H9 (cell line): ENCODE results near the gene TTC9C. TPM values are rescaled to one million over a fixed set of nuclear protein-coding genes. Genes with fewer than 3 reads are reported as not detected.

Experiments used
- DNase-seq: peaks from one replicate; pipeline ENCODE4 v3.0.0-alpha.2; 2017
- H2AFZ ChIP-seq: one replicate; pipeline ENCODE4 v1.6.1; 2013; ENCODE audit warnings: mild to moderate bottlenecking, low read length, control low read depth, moderate library complexity
- H2AK5ac ChIP-seq: 2 replicates; pipeline ENCODE4 v1.6.1; 2013; ENCODE audit warnings: low read length, control low read depth, mixed read lengths; ENCODE audit not compliant: insufficient read length
- H2BK120ac ChIP-seq: one replicate; pipeline ENCODE4 v1.6.1; 2013; ENCODE audit warnings: low read depth, mild to moderate bottlenecking, low read length, control low read depth, inconsistent platforms; ENCODE audit not compliant: poor library complexity, severe bottlenecking
- H2BK12ac ChIP-seq: 2 replicates; pipeline ENCODE4 v1.6.1; 2013; ENCODE audit warnings: low read length, control low read depth, mixed read lengths, low read depth; ENCODE audit not compliant: insufficient read length
- H2BK15ac ChIP-seq: 2 replicates; pipeline ENCODE4 v1.6.1; 2013; ENCODE audit warnings: low read depth, low read length, control low read depth
- H2BK20ac ChIP-seq: one replicate; pipeline ENCODE4 v1.6.1; 2013; ENCODE audit warnings: low read depth, mild to moderate bottlenecking, low read length, control low read depth, inconsistent platforms; ENCODE audit not compliant: poor library complexity, severe bottlenecking
- H2BK5ac ChIP-seq: 2 replicates; pipeline ENCODE4 v1.6.1; 2013; ENCODE audit warnings: low read length, control low read depth, mixed read lengths; ENCODE audit not compliant: insufficient read length
- H3K14ac ChIP-seq: 2 replicates; pipeline ENCODE4 v1.6.1; 2013; ENCODE audit warnings: low read length, control low read depth; ENCODE audit not compliant: insufficient read depth
- H3K18ac ChIP-seq: 2 replicates; pipeline ENCODE4 v1.6.1; 2013; ENCODE audit warnings: low read depth, mild to moderate bottlenecking, mixed read lengths, low read length, control low read depth; ENCODE audit not compliant: insufficient read length
- H3K23ac ChIP-seq: 2 replicates; pipeline ENCODE4 v1.6.1; 2013; ENCODE audit warnings: low read length, control low read depth, mixed read lengths, low read depth; ENCODE audit not compliant: insufficient read length
- H3K23me2 ChIP-seq: 2 replicates; pipeline ENCODE4 v1.6.1; 2013; ENCODE audit warnings: low read depth, mild to moderate bottlenecking, mixed read lengths, low read length, control low read depth; ENCODE audit not compliant: insufficient read length, poor library complexity, severe bottlenecking
- H3K27ac ChIP-seq: 2 replicates; pipeline ENCODE4 v1.5.1; 2013; ENCODE audit warnings: low read length, control low read depth, mixed read lengths, low read depth; ENCODE audit not compliant: insufficient read length
- H3K27me3 ChIP-seq: 2 replicates; pipeline ENCODE4 v1.6.1; 2013; ENCODE audit warnings: low read length, control low read depth, inconsistent platforms; ENCODE audit not compliant: insufficient read depth
- H3K4ac ChIP-seq: 2 replicates; pipeline ENCODE4 v1.6.1; 2013; ENCODE audit warnings: low read depth, mild to moderate bottlenecking, control low read depth, inconsistent platforms, low read length, moderate library complexity
- H3K4me1 ChIP-seq: 2 replicates; pipeline ENCODE4 v1.6.1; 2013; ENCODE audit warnings: low read length, control low read depth, inconsistent platforms; ENCODE audit not compliant: insufficient read depth
- H3K4me2 ChIP-seq: 2 replicates; pipeline ENCODE4 v1.6.1; 2013; ENCODE audit warnings: low read length, control low read depth, mixed read lengths; ENCODE audit not compliant: insufficient read length, insufficient read depth
- H3K56ac ChIP-seq: 2 replicates; pipeline ENCODE4 v1.6.1; 2013; ENCODE audit warnings: low read depth, mild to moderate bottlenecking, mixed read lengths, low read length, control low read depth; ENCODE audit not compliant: insufficient read length
- H3K79me1 ChIP-seq: 2 replicates; pipeline ENCODE4 v1.6.1; 2013; ENCODE audit warnings: low read depth, mild to moderate bottlenecking, moderate library complexity, low read length, control low read depth, inconsistent platforms; ENCODE audit not compliant: insufficient read depth, poor library complexity, severe bottlenecking
- H3K79me2 ChIP-seq: 2 replicates; pipeline ENCODE4 v1.6.1; 2013; ENCODE audit warnings: low read length, control low read depth, inconsistent platforms; ENCODE audit not compliant: insufficient read depth
- H3K9ac ChIP-seq: 2 replicates; pipeline ENCODE4 v1.6.1; 2013; ENCODE audit warnings: low read length, control low read depth, mixed read lengths; ENCODE audit not compliant: insufficient read length; ENCODE audit errors: extremely low read depth
- H3K9me3 ChIP-seq: one replicate; pipeline ENCODE4 v1.6.1; 2013; ENCODE audit warnings: low read depth, low read length, inconsistent platforms; ENCODE audit not compliant: control insufficient read depth
- H3T11ph ChIP-seq: one replicate; pipeline ENCODE4 v1.6.1; 2013; ENCODE audit warnings: mild to moderate bottlenecking, low read length, control low read depth, inconsistent platforms
- H4K20me1 ChIP-seq: one replicate; pipeline ENCODE4 v1.6.1; 2013; ENCODE audit not compliant: control insufficient read depth, insufficient read length, insufficient read depth
- H4K5ac ChIP-seq: 2 replicates; pipeline ENCODE4 v1.6.1; 2013; ENCODE audit warnings: low read depth, mild to moderate bottlenecking, mixed read lengths, low read length, control low read depth; ENCODE audit not compliant: insufficient read length
- H4K8ac ChIP-seq: replicated peaks from 2 replicates; pipeline ENCODE4 v1.6.1; 2013; ENCODE audit warnings: low read length, control low read depth, mixed read lengths, low read depth; ENCODE audit not compliant: insufficient read length
- H4K91ac ChIP-seq: 2 replicates; pipeline ENCODE4 v1.6.1; 2013; ENCODE audit warnings: low read depth, mild to moderate bottlenecking, moderate library complexity, mixed read lengths, low read length, control low read depth; ENCODE audit not compliant: insufficient read length
- H3K27ac Mint-ChIP-seq, 3 experiments: 2 replicates in 2 of 3; 3 replicates in 1 of 3; pipeline ENCODE4 v1.8.0; 2020 to 2021; ENCODE audit warnings: mixed read lengths in 3 of 3, mild to moderate bottlenecking in 1 of 3, moderate library complexity in 1 of 3
- H3K27me3 Mint-ChIP-seq: 2 replicates; pipeline ENCODE4 v1.8.0; 2021; ENCODE audit warnings: low read depth, mild to moderate bottlenecking, moderate library complexity, mixed read lengths
- H3K36me3 Mint-ChIP-seq, 3 experiments: 2 replicates in 2 of 3; 3 replicates in 1 of 3; pipeline ENCODE4 v1.8.0; 2020 to 2021; ENCODE audit warnings: low read depth in 3 of 3, mixed read lengths in 3 of 3; ENCODE audit not compliant: insufficient read depth in 1 of 3
- H3K4me1 Mint-ChIP-seq, 2 experiments: 2 replicates each; pipeline ENCODE4 v1.8.0; 2020; ENCODE audit warnings: mixed read lengths in 2 of 2
- H3K4me3 Mint-ChIP-seq, 2 experiments: 2 replicates in 1 of 2; 3 replicates in 1 of 2; pipeline ENCODE4 v1.8.0; 2020 to 2021; ENCODE audit warnings: mild to moderate bottlenecking in 2 of 2, mixed read lengths in 2 of 2, moderate library complexity in 1 of 2
- H3K9me3 Mint-ChIP-seq, 2 experiments: 2 replicates in 1 of 2; 3 replicates in 1 of 2; pipeline ENCODE4 v1.8.0; 2020; ENCODE audit warnings: mild to moderate bottlenecking in 2 of 2, mixed read lengths in 2 of 2, moderate library complexity in 1 of 2
- CTCF ChIP-seq: fragments of 200-600 bp; sonication (generic); conservative IDR thresholded peaks from 3 replicates; pipeline ENCODE4 v1.8.0; 2021; ENCODE audit warnings: antibody characterized with exemption, mild to moderate bottlenecking
- WGBS: extraction: QIAGEN DNeasy Blood & Tissue Kit; methylation state at CpG from one replicate; pipeline ENCODE4 v1.1.7; 2013; ENCODE audit warnings: missing lambda C conversion rate, low lambda C conversion rate, mixed read lengths; ENCODE audit not compliant: insufficient read length; ENCODE audit errors: extremely low coverage; 5-methylcytosine and 5-hydroxymethylcytosine counted together
- total RNA-seq: library from RNA; stranded (reverse); gene quantifications from 2 replicates; pipeline ENCODE4 v1.2.1, GENCODE V29; 2021

TTC9C gene
- total RNA-seq, 1 experiment from 2014 or later: 33.4 TPM

GRCh38 chr11:62715150-62716130, 12.8 kb upstream of the TTC9C start:
- Histone ChIP-seq H4K8ac (no peak overlapping the region), H3K23ac (no peak overlapping the region), H3K23me2 (no peaks in the 10 kb centered on the region), H2AK5ac (no peak overlapping the region), H3K79me2 (no peaks in the 10 kb centered on the region), H3K4me1 (no peaks in the 10 kb centered on the region; the same call in 1 of the 2 replicates), H2BK20ac (no peak overlapping the region), H2BK120ac (no peak overlapping the region), H2BK15ac (no peak overlapping the region), H3K18ac (no peak overlapping the region), H4K91ac (no peak overlapping the region), H3K79me1 (peaks cover 2% of the 10 kb centered on the region), H4K20me1 (no peaks in the 10 kb centered on the region), H4K5ac (no peak overlapping the region), H3K27me3 (no peaks in the 10 kb centered on the region), H3K9ac (no peak overlapping the region), H3T11ph (no peak overlapping the region), H2BK12ac (no peak overlapping the region), H3K4ac (no peak overlapping the region), H2BK5ac (no peak overlapping the region), H3K27ac (no peak overlapping the region), H3K4me2 (no peak overlapping the region), H3K14ac (no peak overlapping the region), H3K56ac (no peak overlapping the region), H2AFZ (no peak overlapping the region), H3K9me3 (no peaks in the 10 kb centered on the region)
- no CpG with 5 or more reads among the region's 24 CpGs for WGBS
- peak overlapping the region in 2 of 3 experiments; percentile 11 to 78; a peak in 3 of 7 replicates for H3K27ac Mint-ChIP-seq
- no peak overlapping the region; a peak in 1 of 5 replicates for H3K4me3 Mint-ChIP-seq
- no peaks in the 10 kb centered on the region for H3K9me3 Mint-ChIP-seq
- TF ChIP-seq CTCF: peak; percentile 23; the same call in 1 of the 3 replicates
- DNase-seq: no peak
- peaks cover 12 to 37% of the 10 kb centered on the region in 2 experiments; a peak in 3 of 4 replicates for H3K4me1 Mint-ChIP-seq
- H3K27me3 Mint-ChIP-seq: no peaks in the 10 kb centered on the region
- peaks cover 58 to 95% (median 92%) of the 10 kb centered on the region in 3 experiments; a peak in 6 of 7 replicates for H3K36me3 Mint-ChIP-seq
